Loucy (cell line): ENCODE results near the gene MAPKBP1.

ENCODE experiments used
- H2AFZ ChIP-seq: fragments of 200-600 bp; sonication (generic); 2 replicates; pipeline ENCODE4 v1.6.0; 2016; ENCODE audit warnings: antibody characterized with exemption, mild to moderate bottlenecking, low read length, moderate library complexity
- H3F3A ChIP-seq: fragments of 200-600 bp; 2 replicates; pipeline ENCODE4 v1.6.0; 2016; ENCODE audit warnings: antibody characterized with exemption, low read depth, mild to moderate bottlenecking
- H3K27me3 ChIP-seq: fragments of 200-600 bp; sonication (generic); 2 replicates; pipeline ENCODE4 v1.6.1; 2014; ENCODE audit warnings: low read length, mild to moderate bottlenecking; ENCODE audit not compliant: insufficient read depth, poor library complexity, severe bottlenecking
- H3K36me3 ChIP-seq: fragments of 200-600 bp; sonication (generic); 2 replicates; pipeline ENCODE4 v1.6.1; 2016; ENCODE audit warnings: low read length; ENCODE audit not compliant: insufficient read depth
- H3K4me1 ChIP-seq: fragments of 200-600 bp; sonication (generic); 2 replicates; pipeline ENCODE4 v1.5.1; 2014; ENCODE audit warnings: low read length, mild to moderate bottlenecking; ENCODE audit not compliant: insufficient read depth, poor library complexity, severe bottlenecking
- H3K4me2 ChIP-seq: fragments of 200-600 bp; sonication (generic); 2 replicates; pipeline ENCODE4 v1.6.0; 2014; ENCODE audit warnings: antibody characterized with exemption, low read length, low read depth, mild to moderate bottlenecking; ENCODE audit not compliant: poor library complexity, severe bottlenecking
- H3K4me3 ChIP-seq: fragments of 200-600 bp; sonication (generic); 2 replicates; pipeline ENCODE4 v1.5.1; 2014; ENCODE audit warnings: low read length, mild to moderate bottlenecking, mixed read lengths; ENCODE audit not compliant: poor library complexity, severe bottlenecking
- H3K79me2 ChIP-seq: fragments of 200-600 bp; sonication (generic); 2 replicates; pipeline ENCODE4 v1.6.1; 2014; ENCODE audit warnings: low read length; ENCODE audit not compliant: insufficient read depth
- H3K9ac ChIP-seq: fragments of 200-600 bp; sonication (generic); 2 replicates; pipeline ENCODE4 v1.6.0; 2014; ENCODE audit warnings: mild to moderate bottlenecking, low read depth, low read length, moderate library complexity; ENCODE audit not compliant: poor library complexity, severe bottlenecking
- H3K9me2 ChIP-seq: fragments of 200-600 bp; sonication (generic); replicated peaks from 2 replicates; pipeline ENCODE4 v1.6.1; 2016; ENCODE audit warnings: low read depth, low read length, mixed read lengths
- H3K9me3 ChIP-seq: fragments of 200-600 bp; sonication (generic); 2 replicates; pipeline ENCODE4 v1.6.1; 2014; ENCODE audit warnings: mild to moderate bottlenecking, antibody characterized with exemption, low read length, low read depth; ENCODE audit not compliant: insufficient read depth
- H4K20me1 ChIP-seq: fragments of 200-600 bp; sonication (generic); 2 replicates; pipeline ENCODE4 v1.6.0; 2014; ENCODE audit warnings: antibody characterized with exemption, low read length, mild to moderate bottlenecking; ENCODE audit not compliant: insufficient read depth, poor library complexity, severe bottlenecking
- EZH2phosphoT487 ChIP-seq: fragments of 200-600 bp; IDR thresholded peaks from 2 replicates; pipeline ENCODE4 v1.6.1; 2018; ENCODE audit warnings: antibody characterized with exemption, mild to moderate bottlenecking, moderate library complexity, borderline replicate concordance
- TF ChIP-seq, protein P1 (sequence below): fragments of 200-600 bp; sonication (generic); conservative IDR thresholded peaks from 2 replicates; pipeline ENCODE4 v1.5.1; 2014; ENCODE audit warnings: mild to moderate bottlenecking, antibody characterized with exemption, low read length

MAPKBP1 gene

DNA sequence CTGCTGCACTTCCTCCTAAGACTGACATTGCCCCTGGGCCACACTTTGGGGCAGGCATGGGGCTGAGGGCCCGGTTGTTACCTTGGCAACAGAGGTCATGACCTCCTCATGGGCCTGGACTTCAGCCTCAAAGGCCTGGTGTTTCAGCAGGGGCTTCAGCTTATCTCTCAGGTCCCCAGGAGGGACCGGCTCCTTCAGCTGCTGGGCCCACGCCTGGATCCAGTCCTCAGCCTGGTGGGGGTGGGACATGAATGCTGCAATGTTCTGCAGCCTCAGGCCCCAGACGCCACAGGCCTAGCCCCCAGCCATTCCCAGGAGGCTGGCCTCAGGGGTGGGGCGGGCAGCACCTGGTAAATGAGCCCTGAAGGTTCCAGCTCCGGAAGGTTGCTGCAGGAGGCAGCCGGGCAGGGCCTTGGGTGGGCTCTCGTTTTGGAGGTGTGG lies 92.0 kb downstream of the MAPKBP1 start:
- no peaks in the 10 kb centered on the region for H3K79me2 ChIP-seq
- peak overlapping the region; percentile 32 for H3K4me2 ChIP-seq
- no peaks in the 10 kb centered on the region for H3K9me2 ChIP-seq
- no peaks in the 10 kb centered on the region for H3K36me3 ChIP-seq
- no peak for TF ChIP-seq EZH2phosphoT487
- TF ChIP-seq, protein P1, sequence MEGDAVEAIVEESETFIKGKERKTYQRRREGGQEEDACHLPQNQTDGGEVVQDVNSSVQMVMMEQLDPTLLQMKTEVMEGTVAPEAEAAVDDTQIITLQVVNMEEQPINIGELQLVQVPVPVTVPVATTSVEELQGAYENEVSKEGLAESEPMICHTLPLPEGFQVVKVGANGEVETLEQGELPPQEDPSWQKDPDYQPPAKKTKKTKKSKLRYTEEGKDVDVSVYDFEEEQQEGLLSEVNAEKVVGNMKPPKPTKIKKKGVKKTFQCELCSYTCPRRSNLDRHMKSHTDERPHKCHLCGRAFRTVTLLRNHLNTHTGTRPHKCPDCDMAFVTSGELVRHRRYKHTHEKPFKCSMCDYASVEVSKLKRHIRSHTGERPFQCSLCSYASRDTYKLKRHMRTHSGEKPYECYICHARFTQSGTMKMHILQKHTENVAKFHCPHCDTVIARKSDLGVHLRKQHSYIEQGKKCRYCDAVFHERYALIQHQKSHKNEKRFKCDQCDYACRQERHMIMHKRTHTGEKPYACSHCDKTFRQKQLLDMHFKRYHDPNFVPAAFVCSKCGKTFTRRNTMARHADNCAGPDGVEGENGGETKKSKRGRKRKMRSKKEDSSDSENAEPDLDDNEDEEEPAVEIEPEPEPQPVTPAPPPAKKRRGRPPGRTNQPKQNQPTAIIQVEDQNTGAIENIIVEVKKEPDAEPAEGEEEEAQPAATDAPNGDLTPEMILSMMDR, result no peak
- no peaks in the 10 kb centered on the region for H4K20me1 ChIP-seq
- no peak overlapping the region for H3K4me3 ChIP-seq
- H2AFZ ChIP-seq, result no peak overlapping the region
- H3K9ac ChIP-seq, result peak overlapping the region; percentile 32
- H3K27me3 ChIP-seq, result no peaks in the 10 kb centered on the region
- H3K4me1 ChIP-seq, result peaks cover 31% of the 10 kb centered on the region
- no peaks in the 10 kb centered on the region for H3K9me3 ChIP-seq
- H3F3A ChIP-seq, result no peaks in the 10 kb centered on the region

DNA sequence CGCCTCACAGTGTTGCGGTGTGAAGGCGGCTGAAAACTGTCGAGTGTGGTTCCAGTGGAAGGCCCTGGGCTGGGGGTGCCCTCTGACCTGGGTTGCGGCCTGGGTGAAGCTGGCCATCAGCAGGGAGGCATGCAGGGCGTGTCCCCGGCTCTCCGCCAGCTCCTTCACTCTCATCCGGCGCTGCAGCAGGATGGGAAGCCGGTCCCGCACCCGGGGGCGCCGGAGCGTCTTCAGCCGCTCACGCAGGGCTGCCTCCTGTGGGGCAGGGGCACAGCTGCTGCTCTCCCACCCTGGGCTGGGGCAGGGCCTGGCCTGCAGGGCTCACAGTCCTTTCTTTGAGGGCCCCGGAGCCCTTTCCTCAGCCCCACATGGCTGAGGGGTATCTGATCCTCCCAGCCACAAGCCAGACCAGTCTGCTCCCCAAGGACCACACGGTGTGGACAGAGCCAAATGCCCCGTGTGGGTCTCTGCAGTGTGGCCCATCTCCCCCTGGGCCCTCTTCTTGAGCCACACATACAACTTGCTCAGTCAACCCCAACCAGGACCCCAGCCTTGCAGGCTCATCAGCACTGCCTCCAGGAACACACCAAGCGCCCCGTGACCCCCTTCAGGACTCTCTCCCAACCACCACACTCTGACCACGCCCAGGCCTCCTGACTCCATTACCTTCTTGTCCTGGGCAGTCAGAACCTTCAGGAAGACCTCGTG lies 92.7 kb downstream of the MAPKBP1 start:
- peaks cover 31% of the 10 kb centered on the region for H3K4me1 ChIP-seq
- H4K20me1 ChIP-seq, result no peaks in the 10 kb centered on the region
- H2AFZ ChIP-seq, result no peak overlapping the region
- H3K79me2 ChIP-seq, result no peaks in the 10 kb centered on the region
- TF ChIP-seq EZH2phosphoT487, result no peak
- TF ChIP-seq, protein P1, result no peak
- H3F3A ChIP-seq, result no peaks in the 10 kb centered on the region
- no peaks in the 10 kb centered on the region for H3K9me3 ChIP-seq
- H3K4me3 ChIP-seq, result no peak overlapping the region
- no peaks in the 10 kb centered on the region for H3K36me3 ChIP-seq
- H3K4me2 ChIP-seq, result no peak overlapping the region
- no peaks in the 10 kb centered on the region for H3K27me3 ChIP-seq
- no peaks in the 10 kb centered on the region for H3K9me2 ChIP-seq
- H3K9ac ChIP-seq, result no peak overlapping the region

DNA sequence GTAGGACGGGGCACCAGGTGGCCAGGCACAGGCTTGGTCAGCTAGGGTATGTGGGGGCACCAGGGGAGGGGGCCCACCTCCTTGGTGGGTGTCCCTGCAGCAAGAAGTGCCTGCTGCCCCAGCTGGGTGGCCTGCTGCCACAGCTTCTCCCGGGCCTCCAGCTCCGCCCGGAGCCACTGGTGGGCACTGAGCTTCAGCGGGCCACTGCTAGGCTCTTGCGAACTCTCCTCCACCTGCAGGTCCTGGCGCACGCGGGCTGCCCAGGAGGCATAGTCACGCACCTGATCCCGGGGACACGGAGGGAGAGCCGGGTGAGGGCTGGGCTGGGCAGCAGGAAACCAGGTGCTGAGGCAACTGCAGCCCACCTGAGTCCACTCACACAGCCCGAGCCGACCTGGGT lies 94.0 kb downstream of the MAPKBP1 start:
- H3K4me2 ChIP-seq, result no peak overlapping the region
- peaks cover 23% of the 10 kb centered on the region for H3K4me1 ChIP-seq
- no peaks in the 10 kb centered on the region for H3K79me2 ChIP-seq
- H3K9me3 ChIP-seq, result no peaks in the 10 kb centered on the region
- no peaks in the 10 kb centered on the region for H3K9me2 ChIP-seq
- H3K36me3 ChIP-seq, result no peaks in the 10 kb centered on the region
- no peaks in the 10 kb centered on the region for H3F3A ChIP-seq
- H4K20me1 ChIP-seq, result no peaks in the 10 kb centered on the region
- no peak overlapping the region for H3K4me3 ChIP-seq
- TF ChIP-seq EZH2phosphoT487, result no peak
- TF ChIP-seq, protein P1, result no peak
- H3K9ac ChIP-seq, result no peak overlapping the region
- no peaks in the 10 kb centered on the region for H3K27me3 ChIP-seq
- H2AFZ ChIP-seq, result no peak overlapping the region
